Gastroesophageal sphincter (tissue), 3 donors: Measurements from ENCODE around the gene C5.

Source experiments
- CTCF ChIP-seq, 4 experiments: fragments of 200-600 bp in 2 of 4; fragments of 450-650 bp in 2 of 4; sonication (generic) in 1 of 4; IDR thresholded peaks; one replicate each; pipeline ENCODE4 v1.5.1; 2017 to 2019; ENCODE audit warnings: antibody characterized with exemption in 4 of 4, mild to moderate bottlenecking in 2 of 4, moderate library complexity in 2 of 4
- EP300 ChIP-seq: sonication (generic); formaldehyde crosslinking; IDR thresholded peaks from one replicate; pipeline ENCODE4 v1.6.1; 2017; ENCODE audit warnings: antibody characterized with exemption, mild to moderate bottlenecking
- POLR2AphosphoS5 ChIP-seq: sonication (generic); formaldehyde crosslinking; IDR thresholded peaks from one replicate; pipeline ENCODE4 v1.6.1; 2017; ENCODE audit warnings: antibody characterized with exemption

GRCh38 chr9:121069396-121069795 lies 19.3 kb upstream of the C5 start:
- TF ChIP-seq CTCF (IDR thresholded peaks at IDR 0.05), result no peak
- no peak for TF ChIP-seq POLR2AphosphoS5
- no peak for TF ChIP-seq EP300
